ENCODE data around the gene STRBP. TPM values are rescaled to one million over a fixed set of nuclear protein-coding genes. Genes with fewer than 3 reads are reported as not detected.

The STRBP gene
- total RNA-seq, 1 experiment from 2014 or later = 39.9 TPM

- no peaks in the 10 kb centered on the region for H3K79me2 ChIP-seq (ENCODE audit: low read depth)
- no peak overlapping the region for H3K4me2 ChIP-seq
- intact Hi-C loops (cut with micrococcal nuclease; ENCODE audit: unreplicated experiment) = no loop called here
- 0 out of 2 replicates have a peak, but pooled peaks cover 3% of the 10 kb centered on the region for H3K4me1 ChIP-seq (replicated peaks; ENCODE audit: insufficient read depth)
- H3K4me3 ChIP-seq = no peak overlapping the region
- no peak for DNase-seq
- H4K20me1 ChIP-seq (ENCODE audit: insufficient read depth) = no peaks in the 10 kb centered on the region
- ChIA-PET POLR2A (ENCODE audit: unreplicated experiment) (no interaction called here), CTCF (no interaction called here)
- H3K27ac ChIP-seq = no peak overlapping the region
- no peaks in the 10 kb centered on the region; the same call in 1 of the 2 replicates for H3K9me2 ChIP-seq (ENCODE audit: insufficient read depth)
- H3F3A ChIP-seq (ENCODE audit: insufficient read depth, low read depth) = peaks cover 5% of the 10 kb centered on the region; the same call in 1 of the 2 replicates
- BruUV-seq (replicated peaks) = no TSS peak
- no peaks in the 10 kb centered on the region for H3K9me3 ChIP-seq (ENCODE audit: insufficient read depth, low read depth)
- no peaks in the 10 kb centered on the region for H3K27me3 ChIP-seq (ENCODE audit: insufficient read depth, low read depth)
- TF ChIP-seq CTCF (conservative IDR thresholded peaks at IDR 0.05) (no peak), EZH2 (IDR thresholded peaks at IDR 0.05; ENCODE audit: low read depth) (no peak)
- H2AFZ ChIP-seq = no peak overlapping the region
- H3K36me3 ChIP-seq (ENCODE audit: low read depth) = no peaks in the 10 kb centered on the region
These were observed 42.3 kb upstream of the STRBP start for GRCh38 chr9:123310551-123311249.

- no peak for DNase-seq
- H3K27ac ChIP-seq = no peak overlapping the region
- no TSS peak for BruUV-seq (replicated peaks)
These were observed 41.2 kb upstream of the STRBP start for GRCh38 chr9:123309611-123310010.

GRCh38 chr9:123305879-123306278, 37.5 kb upstream of the STRBP start:
- Histone ChIP-seq H2AFZ (no peak overlapping the region), H3K27ac (no peak overlapping the region), H3K4me2 (no peak overlapping the region), H3K27me3 (ENCODE audit: insufficient read depth, low read depth) (no peaks in the 10 kb centered on the region), H3K9me3 (ENCODE audit: insufficient read depth, low read depth) (no peaks in the 10 kb centered on the region), H3K79me2 (ENCODE audit: low read depth) (no peaks in the 10 kb centered on the region), H3K36me3 (ENCODE audit: low read depth) (no peaks in the 10 kb centered on the region), H3K4me1 (replicated peaks; ENCODE audit: insufficient read depth) (no peaks in the 10 kb centered on the region), H3K9me2 (ENCODE audit: insufficient read depth) (no peaks in the 10 kb centered on the region), H3F3A (ENCODE audit: insufficient read depth, low read depth) (no peaks in the 10 kb centered on the region), H4K20me1 (ENCODE audit: insufficient read depth) (no peaks in the 10 kb centered on the region), H3K4me3 (no peak overlapping the region)
- CTCF ChIA-PET = no interaction called here
- no TSS peak for BruUV-seq (replicated peaks)
- DNase-seq = no peak
- intact Hi-C loops (cut with micrococcal nuclease; ENCODE audit: unreplicated experiment) = no loop called here
- POLR2A ChIA-PET (ENCODE audit: unreplicated experiment) = no interaction called here
- TF ChIP-seq CTCF (conservative IDR thresholded peaks at IDR 0.05) (no peak), EZH2 (IDR thresholded peaks at IDR 0.05; ENCODE audit: low read depth) (no peak)

More at GRCh38 chr9:123309611-123310010, 41.2 kb upstream of the STRBP start:
- Histone ChIP-seq H3K79me2 (ENCODE audit: low read depth) (no peaks in the 10 kb centered on the region), H3K27me3 (ENCODE audit: insufficient read depth, low read depth) (no peaks in the 10 kb centered on the region), H3K9me3 (ENCODE audit: insufficient read depth, low read depth) (no peaks in the 10 kb centered on the region), H3F3A (ENCODE audit: insufficient read depth, low read depth) (peaks cover 5% of the 10 kb centered on the region; the same call in 1 of the 2 replicates), H3K4me2 (no peak overlapping the region), H3K36me3 (ENCODE audit: low read depth) (no peaks in the 10 kb centered on the region), H3K4me3 (no peak overlapping the region), H3K9me2 (ENCODE audit: insufficient read depth) (no peaks in the 10 kb centered on the region), H2AFZ (no peak overlapping the region), H4K20me1 (ENCODE audit: insufficient read depth) (no peaks in the 10 kb centered on the region), H3K4me1 (replicated peaks; ENCODE audit: insufficient read depth) (no peaks in the 10 kb centered on the region)
- intact Hi-C loops (cut with micrococcal nuclease; ENCODE audit: unreplicated experiment) = no loop called here
- POLR2A ChIA-PET (ENCODE audit: unreplicated experiment) = no interaction called here
- CTCF ChIA-PET = no interaction called here
- TF ChIP-seq EZH2 (IDR thresholded peaks at IDR 0.05; ENCODE audit: low read depth) = no peak
- no peak for TF ChIP-seq CTCF (conservative IDR thresholded peaks at IDR 0.05)

All from PC-9 (cell line).